ENCODE data around the gene SKIC8. TPM values are rescaled to one million over a fixed set of nuclear protein-coding genes. Genes with fewer than 3 reads are reported as not detected.
A peak's percentile ranks its signal among the peaks of the same experiment; 100 is the strongest.

Gene SKIC8
- total RNA-seq, 2 donors from 2014 or later = 46.3 to 55.4 TPM

GRCh38 chr15:78329625-78330024, 30.2 kb upstream of the SKIC8 start:
- Mint-ChIP-seq H3K4me1 (peaks cover 14% of the 10 kb centered on the region), H3K27ac (no peak overlapping the region), H3K4me3 (no peak overlapping the region), H3K27me3 (ENCODE audit: insufficient read depth) (peaks cover 3% of the 10 kb centered on the region), H3K36me3 (ENCODE audit: low read depth) (no peaks in the 10 kb centered on the region), H3K9me3 (no peaks in the 10 kb centered on the region)
- no peak for TF ChIP-seq CTCF (conservative IDR thresholded peaks at IDR 0.05)
- peaks cover 8% of the 10 kb centered on the region for H3K4me1 ChIP-seq (ENCODE audit: control insufficient read depth, insufficient read depth, low read length)
- no peaks in the 10 kb centered on the region for H3K27me3 ChIP-seq (ENCODE audit: control insufficient read depth, insufficient read depth, low read length, poor library complexity, severe bottlenecking)
- no peak overlapping the region for H3K4me3 ChIP-seq (ENCODE audit: low read length)
- WGBS, 2 experiments (ENCODE audit: insufficient coverage in 1 of 2, insufficient read length in 1 of 2) = 87 to 90% methylated on average over 2 to 4 of the region's 4 CpGs
- H3K9ac ChIP-seq (ENCODE audit: extremely low read depth, low read length, poor library complexity, severe bottlenecking) = no peak overlapping the region
- H3K36me3 ChIP-seq (ENCODE audit: control insufficient read depth, insufficient read depth, low read length) = no peaks in the 10 kb centered on the region
- H3K9me3 ChIP-seq (ENCODE audit: control insufficient read depth, low read length) = no peaks in the 10 kb centered on the region
- no peak overlapping the region for H3K27ac ChIP-seq (ENCODE audit: low read depth, low read length)
- no peak for DNase-seq

GRCh38 chr15:78327466-78327865, 28.1 kb upstream of the SKIC8 start:
- H3K27me3 Mint-ChIP-seq (ENCODE audit: insufficient read depth) = peaks cover 3% of the 10 kb centered on the region
- no peak overlapping the region for H3K4me3 ChIP-seq (ENCODE audit: low read length)
- DNase-seq = no peak
- H3K27ac Mint-ChIP-seq = no peak overlapping the region
- no peaks in the 10 kb centered on the region for H3K27me3 ChIP-seq (ENCODE audit: control insufficient read depth, insufficient read depth, low read length, poor library complexity, severe bottlenecking)
- no peaks in the 10 kb centered on the region for H3K9me3 ChIP-seq (ENCODE audit: control insufficient read depth, low read length)
- no peaks in the 10 kb centered on the region for H3K9me3 Mint-ChIP-seq
- no peak for TF ChIP-seq CTCF (conservative IDR thresholded peaks at IDR 0.05)
- H3K4me1 ChIP-seq (ENCODE audit: control insufficient read depth, insufficient read depth, low read length) = peaks cover 15% of the 10 kb centered on the region
- H3K36me3 Mint-ChIP-seq (ENCODE audit: low read depth) = no peaks in the 10 kb centered on the region
- H3K4me1 Mint-ChIP-seq = peaks cover 26% of the 10 kb centered on the region
- no peak overlapping the region for H3K4me3 Mint-ChIP-seq
- H3K27ac ChIP-seq (ENCODE audit: low read depth, low read length) = no peak overlapping the region
- H3K9ac ChIP-seq (ENCODE audit: extremely low read depth, low read length, poor library complexity, severe bottlenecking) = no peak overlapping the region
- WGBS, 2 experiments (ENCODE audit: insufficient coverage in 1 of 2, insufficient read length in 1 of 2) = 80 to 89% methylated on average over 1 of the region's 1 CpG
- H3K36me3 ChIP-seq (ENCODE audit: control insufficient read depth, insufficient read depth, low read length) = no peaks in the 10 kb centered on the region

GRCh38 chr15:78325092-78325843, 25.9 kb upstream of the SKIC8 start:
- Mint-ChIP-seq H3K4me1 (peaks cover 29% of the 10 kb centered on the region), H3K9me3 (no peaks in the 10 kb centered on the region), H3K4me3 (no peak overlapping the region), H3K27ac (peak overlapping the region; percentile 14), H3K36me3 (ENCODE audit: low read depth) (no peaks in the 10 kb centered on the region), H3K27me3 (ENCODE audit: insufficient read depth) (peaks cover 3% of the 10 kb centered on the region)
- Histone ChIP-seq H3K27me3 (ENCODE audit: control insufficient read depth, insufficient read depth, low read length, poor library complexity, severe bottlenecking) (no peaks in the 10 kb centered on the region), H3K9me3 (ENCODE audit: control insufficient read depth, low read length) (no peaks in the 10 kb centered on the region), H3K4me3 (ENCODE audit: low read length) (no peak overlapping the region), H3K4me1 (ENCODE audit: control insufficient read depth, insufficient read depth, low read length) (peaks cover 16% of the 10 kb centered on the region), H3K9ac (ENCODE audit: extremely low read depth, low read length, poor library complexity, severe bottlenecking) (no peak overlapping the region), H3K36me3 (ENCODE audit: control insufficient read depth, insufficient read depth, low read length) (no peaks in the 10 kb centered on the region), H3K27ac (ENCODE audit: low read depth, low read length) (peak overlapping the region; percentile 99)
- WGBS, 2 experiments (ENCODE audit: insufficient coverage in 1 of 2, insufficient read length in 1 of 2) = 84 to 85% methylated on average over 4 to 7 of the region's 7 CpGs
- peak; percentile 73 for DNase-seq
- TF ChIP-seq CTCF (conservative IDR thresholded peaks at IDR 0.05) = no peak
